GM12878 (cell line): ENCODE results near the gene GDE1. TPM values are rescaled to one million over a fixed set of nuclear protein-coding genes. Genes with fewer than 3 reads are reported as not detected.
A peak's percentile ranks its signal among the peaks of the same experiment; 100 is the strongest.

Source experiments
- ATF7 ChIP-seq: fragments of 450-650 bp; IDR thresholded peaks from 2 replicates; pipeline ENCODE4 v1.6.1; 2016; ENCODE audit warnings: low read depth, mild to moderate bottlenecking
- BACH1 ChIP-seq: fragments of 450-650 bp; IDR thresholded peaks from 2 replicates; pipeline ENCODE4 v1.6.1; 2017; ENCODE audit warnings: mild to moderate bottlenecking, borderline replicate concordance
- BCL11A ChIP-seq: IDR thresholded peaks from 2 replicates; pipeline ENCODE4 v1.6.1; 2011; ENCODE audit warnings: low read depth, low read length
- BRCA1 ChIP-seq: IDR thresholded peaks from 2 replicates; pipeline ENCODE4 v1.6.1; 2011; ENCODE audit warnings: low read depth, low read length, improper control_type of control experiment
- CEBPB ChIP-seq, 2 experiments: fragments of 150-350 bp in 1 of 2; IDR thresholded peaks; 2 replicates each; pipeline ENCODE4 v1.6.1; 2012 to 2014; ENCODE audit warnings: low read depth in 2 of 2, low read length in 2 of 2, borderline replicate concordance in 1 of 2, inconsistent platforms in 1 of 2
- CHD4 ChIP-seq: fragments of 200-600 bp; sonication (generic); IDR thresholded peaks from 2 replicates; pipeline ENCODE4 v1.6.1; 2016; ENCODE audit warnings: mild to moderate bottlenecking
- ESRRA ChIP-seq: IDR thresholded peaks from 2 replicates; pipeline ENCODE4 v1.6.1; 2012; ENCODE audit warnings: mild to moderate bottlenecking, low read length, improper control_type of control experiment
- GABPA ChIP-seq: IDR thresholded peaks from 2 replicates; pipeline ENCODE4 v1.6.1; 2014; ENCODE audit warnings: antibody characterized with exemption, low read depth, mild to moderate bottlenecking, inconsistent platforms
- HDGF ChIP-seq: fragments of 450-650 bp; IDR thresholded peaks from 2 replicates; pipeline ENCODE4 v1.6.1; 2016; ENCODE audit warnings: antibody characterized with exemption
- MLLT1 ChIP-seq: fragments of 450-650 bp; IDR thresholded peaks from 2 replicates; pipeline ENCODE4 v1.6.1; 2016; ENCODE audit warnings: mild to moderate bottlenecking
- MTA3 ChIP-seq: IDR thresholded peaks from 2 replicates; pipeline ENCODE4 v1.6.1; 2012; ENCODE audit warnings: low read length, inconsistent platforms, borderline replicate concordance
- NFYB ChIP-seq: IDR thresholded peaks from 2 replicates; pipeline ENCODE4 v1.6.1; 2011; ENCODE audit warnings: low read depth, mild to moderate bottlenecking, low read length, improper control_type of control experiment, moderate library complexity; ENCODE audit not compliant: insufficient read depth
- POLR2AphosphoS5 ChIP-seq: IDR thresholded peaks from 2 replicates; pipeline ENCODE4 v1.6.1; 2011; ENCODE audit warnings: mild to moderate bottlenecking, low read length, inconsistent platforms
- SMAD1 ChIP-seq: fragments of 450-650 bp; IDR thresholded peaks from 2 replicates; pipeline ENCODE4 v1.6.1; 2018; ENCODE audit warnings: mild to moderate bottlenecking, low read depth; ENCODE audit not compliant: partially characterized antibody
- SPI1 ChIP-seq: IDR thresholded peaks from 2 replicates; pipeline ENCODE4 v1.6.1; 2011; ENCODE audit warnings: low read depth, mild to moderate bottlenecking, low read length, moderate library complexity, borderline replicate concordance; ENCODE audit not compliant: insufficient read depth
- SRF ChIP-seq, 2 experiments: IDR thresholded peaks; 2 replicates each; pipeline ENCODE4 v1.6.1; 2011; ENCODE audit warnings: low read depth in 2 of 2, low read length in 2 of 2, mild to moderate bottlenecking in 1 of 2, moderate library complexity in 1 of 2
- TAF1 ChIP-seq: IDR thresholded peaks from 2 replicates; pipeline ENCODE4 v1.6.1; 2011; ENCODE audit warnings: mild to moderate bottlenecking, low read depth, low read length, borderline replicate concordance
- TCF12 ChIP-seq: IDR thresholded peaks from 2 replicates; pipeline ENCODE4 v1.6.1; 2011; ENCODE audit warnings: low read depth, mild to moderate bottlenecking, low read length
- YY1 ChIP-seq: IDR thresholded peaks from 2 replicates; pipeline ENCODE4 v1.6.1; 2011; ENCODE audit warnings: low read depth, mild to moderate bottlenecking, low read length
- ZBED1 ChIP-seq: IDR thresholded peaks from 2 replicates; pipeline ENCODE4 v1.6.1; 2016; ENCODE audit warnings: borderline replicate concordance
- ZNF687 ChIP-seq: fragments of 450-650 bp; IDR thresholded peaks from 2 replicates; pipeline ENCODE4 v1.6.1; 2017; ENCODE audit warnings: mild to moderate bottlenecking, moderate library complexity
- ZZZ3 ChIP-seq: IDR thresholded peaks from 2 replicates; pipeline ENCODE4 v1.6.1; 2011; ENCODE audit warnings: low read depth; ENCODE audit not compliant: control insufficient read depth, insufficient read length
- polyA plus RNA-seq, 11 experiments: library from polyadenylated mRNA; depleted of rRNA in 4 of 11; unstranded in 6 of 11; stranded (reverse) in 5 of 11; fragments of >200 nt; fragmentation: Nextera tagmentation in 4 of 11; fragmentation: Illumina TruSeq in 1 of 11; extraction: Ambion mirVana in 4 of 11; extraction: Trizol in 1 of 11; gene quantifications; 1 replicate in 1 of 11; 2 replicates in 10 of 11; pipeline versions ENCODE4 v1.2.1 to v1.2.3, GENCODE V29; 2011 to 2016; ENCODE audit warnings: inconsistent platforms in 2 of 11, missing spikeins in 2 of 11, low read depth in 1 of 11
- total RNA-seq, 4 experiments: library from RNA; depleted of rRNA in 3 of 4; stranded (reverse); fragments of >200 nt in 3 of 4; fragmentation: Illumina TruSeq in 1 of 4; extraction: Trizol in 1 of 4; gene quantifications; 2 replicates each; pipeline versions ENCODE4 v1.2.1 to v1.2.3, GENCODE V29; 2013 to 2021
- TF ChIP-seq, protein P1 (sequence below): IDR thresholded peaks from 2 replicates; pipeline ENCODE4 v1.6.1; 2011; ENCODE audit warnings: borderline replicate concordance, low read depth, mild to moderate bottlenecking, moderate library complexity, mixed read lengths, low read length; ENCODE audit not compliant: insufficient read depth; ENCODE audit errors: extremely low read length

GDE1 gene
- total and polyA plus RNA-seq, 10 of the 15 experiments (the other 5 are each of a cell fraction or from before 2014, with no cell fraction given): 14.8 to 31.8 (median 21.0) TPM

DNA sequence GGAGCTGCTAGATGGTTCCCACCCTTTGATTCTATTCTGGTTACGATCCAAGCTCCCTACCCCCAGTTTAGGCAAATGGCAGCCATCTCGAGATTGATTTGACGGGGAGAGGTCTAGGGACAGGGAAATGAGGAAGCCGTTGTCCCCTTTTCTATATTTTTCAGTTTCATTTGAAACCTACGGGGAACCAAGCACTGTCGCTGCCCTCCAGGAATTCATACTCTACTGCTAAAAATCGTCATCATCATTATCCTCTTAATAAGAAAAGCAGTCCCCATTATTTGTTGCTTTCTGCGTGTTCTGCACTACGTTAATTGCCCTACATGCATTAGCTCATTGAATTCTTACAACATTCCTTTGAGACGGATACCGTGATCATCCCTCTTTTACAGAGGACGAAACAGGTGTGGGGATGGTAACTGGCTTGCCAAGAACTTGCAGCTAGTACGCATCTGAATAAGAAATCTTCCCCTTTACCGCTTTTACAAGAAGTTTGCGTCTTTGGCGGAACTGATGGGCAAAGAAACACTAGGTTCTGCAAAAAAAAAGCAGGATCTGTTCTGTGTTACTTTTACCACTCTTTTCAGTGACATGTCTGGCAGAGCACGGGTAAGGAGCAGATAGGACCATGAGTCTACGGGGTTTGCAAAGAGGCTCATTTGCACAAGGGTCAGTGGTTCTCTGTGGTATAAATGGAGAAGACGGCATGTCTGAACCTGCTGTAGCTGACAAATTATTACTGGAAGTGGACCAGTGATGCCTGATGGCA lies 2.9 kb upstream of the GDE1 start (continued):
- TF ChIP-seq, protein P1, sequence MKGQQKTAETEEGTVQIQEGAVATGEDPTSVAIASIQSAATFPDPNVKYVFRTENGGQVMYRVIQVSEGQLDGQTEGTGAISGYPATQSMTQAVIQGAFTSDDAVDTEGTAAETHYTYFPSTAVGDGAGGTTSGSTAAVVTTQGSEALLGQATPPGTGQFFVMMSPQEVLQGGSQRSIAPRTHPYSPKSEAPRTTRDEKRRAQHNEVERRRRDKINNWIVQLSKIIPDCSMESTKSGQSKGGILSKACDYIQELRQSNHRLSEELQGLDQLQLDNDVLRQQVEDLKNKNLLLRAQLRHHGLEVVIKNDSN: no peak
- TF ChIP-seq NFYB (no peak), SMAD1 (no peak), TCF12 (no peak), ZBED1 (no peak), ESRRA (no peak), CEBPB (IDR thresholded peaks at IDR 0.05; ENCODE audit: borderline replicate concordance in 1 of 2, low read depth in 2 of 2, low read length in 2 of 2) (no peak), BACH1 (no peak), BRCA1 (no peak), BCL11A (0 out of 2 replicates have a peak, but pooled peaks have one; percentile 10), GABPA (no peak), YY1 (peak; percentile 84), SPI1 (0 out of 2 replicates have a peak, but pooled peaks have one; percentile 15), HDGF (no peak), SRF (IDR thresholded peaks at IDR 0.05; ENCODE audit: low read depth in 2 of 2, low read length in 2 of 2) (no peak), ZNF687 (no peak), TAF1 (no peak), ZZZ3 (no peak), ATF7 (peak; percentile 26; the same call in 1 of the 2 replicates), POLR2AphosphoS5 (peak; percentile 49), CHD4 (no peak), MLLT1 (no peak), MTA3 (no peak)
